Peyer's patch (tissue), 4 donors: ENCODE data around the gene PLAC1.

Experiments used
- POLR2A ChIP-seq, 2 donors: fragments of 450-650 bp; IDR thresholded peaks; one replicate each; pipeline ENCODE4 v1.5.1; 2017; ENCODE audit warnings: antibody characterized with exemption in 2 of 2, mild to moderate bottlenecking in 2 of 2, moderate library complexity in 2 of 2
- TF ChIP-seq, protein P1 (sequence below), 6 experiments: fragments of 450-650 bp in 4 of 6; fragments of 200-600 bp in 2 of 6; sonication (generic) in 1 of 6; IDR thresholded peaks; one replicate each; pipeline ENCODE4 v1.5.1; 2017 to 2019; ENCODE audit warnings: antibody characterized with exemption in 6 of 6, mild to moderate bottlenecking in 3 of 6, moderate library complexity in 1 of 6

DNA sequence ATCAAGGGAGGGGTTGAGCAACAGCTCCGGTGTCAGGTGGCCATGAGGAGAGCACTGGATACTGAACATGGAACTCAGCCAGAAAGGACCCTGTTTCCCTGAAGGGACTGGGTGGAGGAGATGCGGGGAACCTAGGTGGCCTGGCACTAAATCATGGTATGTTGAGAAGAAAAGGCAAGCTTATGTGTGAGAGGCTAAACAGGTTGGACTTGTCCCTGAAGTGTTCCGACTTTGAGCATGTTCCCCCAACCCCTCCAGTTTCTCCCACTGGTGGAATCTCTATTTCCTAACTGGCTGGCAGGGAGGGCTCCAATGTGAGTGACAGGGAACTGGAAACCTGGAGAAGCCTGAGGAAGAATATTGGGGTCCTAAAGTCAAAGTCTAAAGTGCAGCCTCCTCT, 69.5 kb downstream of the PLAC1 start:
- no peak for TF ChIP-seq POLR2A (IDR thresholded peaks at IDR 0.05)
- TF ChIP-seq, protein P1, sequence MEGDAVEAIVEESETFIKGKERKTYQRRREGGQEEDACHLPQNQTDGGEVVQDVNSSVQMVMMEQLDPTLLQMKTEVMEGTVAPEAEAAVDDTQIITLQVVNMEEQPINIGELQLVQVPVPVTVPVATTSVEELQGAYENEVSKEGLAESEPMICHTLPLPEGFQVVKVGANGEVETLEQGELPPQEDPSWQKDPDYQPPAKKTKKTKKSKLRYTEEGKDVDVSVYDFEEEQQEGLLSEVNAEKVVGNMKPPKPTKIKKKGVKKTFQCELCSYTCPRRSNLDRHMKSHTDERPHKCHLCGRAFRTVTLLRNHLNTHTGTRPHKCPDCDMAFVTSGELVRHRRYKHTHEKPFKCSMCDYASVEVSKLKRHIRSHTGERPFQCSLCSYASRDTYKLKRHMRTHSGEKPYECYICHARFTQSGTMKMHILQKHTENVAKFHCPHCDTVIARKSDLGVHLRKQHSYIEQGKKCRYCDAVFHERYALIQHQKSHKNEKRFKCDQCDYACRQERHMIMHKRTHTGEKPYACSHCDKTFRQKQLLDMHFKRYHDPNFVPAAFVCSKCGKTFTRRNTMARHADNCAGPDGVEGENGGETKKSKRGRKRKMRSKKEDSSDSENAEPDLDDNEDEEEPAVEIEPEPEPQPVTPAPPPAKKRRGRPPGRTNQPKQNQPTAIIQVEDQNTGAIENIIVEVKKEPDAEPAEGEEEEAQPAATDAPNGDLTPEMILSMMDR (IDR thresholded peaks at IDR 0.05): no peak
